Ishikawa (cell line): ENCODE results near the gene PRKCE.

ENCODE experiments used
- CEBPB ChIP-seq: IDR thresholded peaks from 2 replicates; pipeline ENCODE4 v1.6.1; 2012
- CREB1 ChIP-seq: IDR thresholded peaks from 2 replicates; pipeline ENCODE4 v1.6.1; 2012; ENCODE audit warnings: low read depth
- EGR1 ChIP-seq: IDR thresholded peaks from 2 replicates; pipeline ENCODE4 v1.6.1; 2012
- EP300 ChIP-seq: IDR thresholded peaks from 2 replicates; pipeline ENCODE4 v1.6.1; 2012; ENCODE audit warnings: borderline replicate concordance
- FOXM1 ChIP-seq: IDR thresholded peaks from 2 replicates; pipeline ENCODE4 v1.6.1; 2012; ENCODE audit warnings: low read depth, borderline replicate concordance
- MAX ChIP-seq: IDR thresholded peaks from 2 replicates; pipeline ENCODE4 v1.6.1; 2012
- NFIC ChIP-seq: IDR thresholded peaks from 2 replicates; pipeline ENCODE4 v1.6.1; 2012
- RAD21 ChIP-seq: IDR thresholded peaks from 2 replicates; pipeline ENCODE4 v1.6.1; 2012; ENCODE audit warnings: low read depth
- TAF1 ChIP-seq: IDR thresholded peaks from 2 replicates; pipeline ENCODE4 v1.6.1; 2012; ENCODE audit warnings: low read depth, mild to moderate bottlenecking
- TCF12 ChIP-seq: IDR thresholded peaks from 2 replicates; pipeline ENCODE4 v1.6.1; 2012; ENCODE audit warnings: low read depth
- TEAD4 ChIP-seq: IDR thresholded peaks from 2 replicates; pipeline ENCODE4 v1.6.1; 2012
- YY1 ChIP-seq: IDR thresholded peaks from 2 replicates; pipeline ENCODE4 v1.6.1; 2012; ENCODE audit warnings: low read depth
- ZBTB7A ChIP-seq: IDR thresholded peaks from 2 replicates; pipeline ENCODE4 v1.6.1; 2012; ENCODE audit warnings: low read depth
- TF ChIP-seq, protein P1 (sequence below): IDR thresholded peaks from 2 replicates; pipeline ENCODE4 v1.6.1; 2012; ENCODE audit warnings: low read depth, mild to moderate bottlenecking
- TF ChIP-seq, protein P2 (sequence below): IDR thresholded peaks from 2 replicates; pipeline ENCODE4 v1.6.1; 2012

PRKCE gene

DNA sequence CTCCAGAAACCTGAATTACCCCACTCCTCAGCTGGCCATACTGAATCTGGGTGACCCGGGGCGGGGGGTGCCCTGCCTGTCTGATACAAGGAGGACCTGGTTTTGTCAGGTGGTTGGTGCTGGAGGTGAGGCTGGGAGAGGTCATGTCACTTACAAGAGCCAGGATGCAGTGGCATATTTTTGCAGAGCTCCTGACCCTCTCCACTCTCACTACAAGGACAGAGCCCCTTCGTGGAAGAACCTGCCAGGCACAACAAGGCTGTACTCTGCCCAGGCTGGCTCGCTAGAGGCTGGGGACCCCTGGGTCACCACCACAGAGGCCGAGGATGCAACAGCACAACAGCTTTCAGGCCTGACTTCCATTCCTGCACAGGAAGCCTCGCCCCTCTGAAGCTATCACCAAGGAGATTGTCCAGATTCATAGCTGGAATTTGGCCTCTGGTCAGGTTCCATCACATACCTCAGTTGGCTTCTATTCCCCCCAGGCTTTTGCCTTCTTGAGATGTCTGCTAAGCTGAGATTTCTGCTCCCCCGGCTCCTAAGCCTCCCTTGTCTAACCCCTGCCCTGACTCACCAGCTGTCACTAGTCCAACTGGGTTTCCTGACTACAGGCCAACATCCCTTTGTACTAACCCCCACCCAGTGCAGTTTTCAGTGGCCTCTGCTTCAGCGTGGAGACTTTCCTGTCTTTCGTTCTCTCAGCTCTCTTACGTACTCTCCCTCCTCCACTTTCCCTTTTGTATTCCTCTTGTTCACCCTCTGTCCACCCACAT is 513.2 kb downstream of the PRKCE start:
- TF ChIP-seq, protein P1, sequence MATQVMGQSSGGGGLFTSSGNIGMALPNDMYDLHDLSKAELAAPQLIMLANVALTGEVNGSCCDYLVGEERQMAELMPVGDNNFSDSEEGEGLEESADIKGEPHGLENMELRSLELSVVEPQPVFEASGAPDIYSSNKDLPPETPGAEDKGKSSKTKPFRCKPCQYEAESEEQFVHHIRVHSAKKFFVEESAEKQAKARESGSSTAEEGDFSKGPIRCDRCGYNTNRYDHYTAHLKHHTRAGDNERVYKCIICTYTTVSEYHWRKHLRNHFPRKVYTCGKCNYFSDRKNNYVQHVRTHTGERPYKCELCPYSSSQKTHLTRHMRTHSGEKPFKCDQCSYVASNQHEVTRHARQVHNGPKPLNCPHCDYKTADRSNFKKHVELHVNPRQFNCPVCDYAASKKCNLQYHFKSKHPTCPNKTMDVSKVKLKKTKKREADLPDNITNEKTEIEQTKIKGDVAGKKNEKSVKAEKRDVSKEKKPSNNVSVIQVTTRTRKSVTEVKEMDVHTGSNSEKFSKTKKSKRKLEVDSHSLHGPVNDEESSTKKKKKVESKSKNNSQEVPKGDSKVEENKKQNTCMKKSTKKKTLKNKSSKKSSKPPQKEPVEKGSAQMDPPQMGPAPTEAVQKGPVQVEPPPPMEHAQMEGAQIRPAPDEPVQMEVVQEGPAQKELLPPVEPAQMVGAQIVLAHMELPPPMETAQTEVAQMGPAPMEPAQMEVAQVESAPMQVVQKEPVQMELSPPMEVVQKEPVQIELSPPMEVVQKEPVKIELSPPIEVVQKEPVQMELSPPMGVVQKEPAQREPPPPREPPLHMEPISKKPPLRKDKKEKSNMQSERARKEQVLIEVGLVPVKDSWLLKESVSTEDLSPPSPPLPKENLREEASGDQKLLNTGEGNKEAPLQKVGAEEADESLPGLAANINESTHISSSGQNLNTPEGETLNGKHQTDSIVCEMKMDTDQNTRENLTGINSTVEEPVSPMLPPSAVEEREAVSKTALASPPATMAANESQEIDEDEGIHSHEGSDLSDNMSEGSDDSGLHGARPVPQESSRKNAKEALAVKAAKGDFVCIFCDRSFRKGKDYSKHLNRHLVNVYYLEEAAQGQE = no peak
- TF ChIP-seq NFIC (no peak), EGR1 (no peak), MAX (no peak), TEAD4 (no peak), FOXM1 (no peak), EP300 (no peak), ZBTB7A (no peak), TCF12 (no peak), TAF1 (no peak), RAD21 (no peak), YY1 (no peak)
- TF ChIP-seq, protein P2, sequence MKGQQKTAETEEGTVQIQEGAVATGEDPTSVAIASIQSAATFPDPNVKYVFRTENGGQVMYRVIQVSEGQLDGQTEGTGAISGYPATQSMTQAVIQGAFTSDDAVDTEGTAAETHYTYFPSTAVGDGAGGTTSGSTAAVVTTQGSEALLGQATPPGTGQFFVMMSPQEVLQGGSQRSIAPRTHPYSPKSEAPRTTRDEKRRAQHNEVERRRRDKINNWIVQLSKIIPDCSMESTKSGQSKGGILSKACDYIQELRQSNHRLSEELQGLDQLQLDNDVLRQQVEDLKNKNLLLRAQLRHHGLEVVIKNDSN = no peak

DNA sequence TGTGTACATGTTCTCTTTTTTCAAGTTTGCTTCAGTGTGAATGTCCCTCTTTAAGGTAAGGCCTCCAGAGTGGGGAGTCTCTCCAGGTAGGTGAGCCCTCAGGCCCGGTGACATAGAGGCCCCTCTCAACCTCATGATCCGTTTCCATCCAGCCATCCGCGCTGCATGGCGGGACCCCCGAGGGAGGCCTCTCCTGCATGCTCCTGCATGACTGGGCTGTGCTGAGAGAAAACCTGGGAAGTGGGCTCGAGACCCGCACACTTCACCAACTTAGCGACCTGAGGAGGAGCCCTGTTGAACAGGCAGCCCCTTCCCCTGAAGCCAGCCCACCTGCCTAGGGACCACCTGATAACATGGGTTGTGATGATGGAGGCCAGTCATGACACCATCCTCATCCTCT is 514.4 kb downstream of the PRKCE start:
- TF ChIP-seq RAD21 (no peak), EGR1 (no peak), TEAD4 (no peak), TAF1 (no peak), NFIC (no peak), EP300 (no peak), TCF12 (no peak), YY1 (no peak), CREB1 (no peak), MAX (no peak), FOXM1 (no peak), ZBTB7A (no peak), CEBPB (no peak)
- TF ChIP-seq, protein P2 = no peak
- TF ChIP-seq, protein P1 = no peak

DNA sequence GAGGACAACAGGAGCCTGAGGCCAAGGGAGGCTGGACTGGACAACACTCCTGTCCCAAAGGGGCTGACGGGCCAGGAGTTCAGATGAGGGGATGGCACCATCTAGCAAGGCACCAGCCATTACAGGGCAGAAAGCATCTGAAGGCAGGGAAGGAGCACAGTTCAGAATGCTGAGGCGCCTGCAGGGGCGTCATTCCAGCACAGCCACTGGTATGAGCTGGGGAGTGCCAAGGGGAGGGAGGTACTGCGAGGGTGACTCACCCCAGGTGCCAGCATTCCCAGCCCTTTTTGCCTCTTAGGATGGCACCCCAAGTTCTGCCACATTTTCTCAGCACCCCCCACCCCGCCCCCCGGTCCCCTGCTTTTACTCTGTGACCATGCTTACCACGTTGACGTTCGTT is 515.9 kb downstream of the PRKCE start:
- TF ChIP-seq TCF12 (no peak), MAX (no peak), RAD21 (no peak), EGR1 (no peak), EP300 (no peak), TEAD4 (no peak), ZBTB7A (no peak), TAF1 (no peak), CEBPB (no peak), NFIC (no peak), FOXM1 (no peak), YY1 (no peak), CREB1 (no peak)
- TF ChIP-seq, protein P2 = no peak
- TF ChIP-seq, protein P1 = no peak

DNA sequence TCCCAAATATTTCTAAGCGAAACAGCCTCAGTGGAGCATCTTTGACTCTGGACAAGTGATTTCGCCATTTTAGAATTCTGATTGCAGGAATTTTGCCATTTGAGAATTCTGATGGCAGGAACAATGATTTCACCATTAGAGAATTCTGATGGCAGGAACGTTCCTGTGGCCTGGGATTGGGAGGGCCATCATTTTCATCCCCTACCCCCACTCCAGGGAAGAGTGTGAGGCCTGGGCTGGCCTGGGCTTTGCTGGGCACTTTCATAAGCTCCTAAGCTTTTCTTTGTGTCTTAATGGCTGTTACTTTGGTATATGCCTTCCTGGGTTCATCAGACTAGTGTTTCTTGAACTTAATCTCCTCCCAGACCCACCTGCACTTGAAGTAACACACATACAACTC is 516.4 kb downstream of the PRKCE start:
- no peak for TF ChIP-seq EGR1
